Mesenchymal stem cell (in vitro differentiated cells and primary cell): ENCODE measurements around the gene NDUFA8.

Experiments
- DNase-seq: peaks from one replicate; pipeline ENCODE4 v3.0.0-alpha.2; 2013
- H2AFZ ChIP-seq: one replicate; pipeline ENCODE4 v1.6.1; 2013; ENCODE audit warnings: low read depth, mild to moderate bottlenecking, control low read depth, inconsistent platforms, low read length, moderate library complexity
- H2AK5ac ChIP-seq: 2 replicates; pipeline ENCODE4 v1.6.1; 2013; ENCODE audit warnings: low read length, moderate library complexity, mild to moderate bottlenecking, inconsistent platforms; ENCODE audit not compliant: severe bottlenecking
- H2BK120ac ChIP-seq: one replicate; pipeline ENCODE4 v1.6.1; 2013; ENCODE audit warnings: low read depth, mild to moderate bottlenecking, inconsistent platforms, low read length, moderate library complexity
- H2BK12ac ChIP-seq, 2 experiments: one replicate each; pipeline ENCODE4 v1.6.1; 2013; ENCODE audit warnings: inconsistent platforms in 2 of 2, low read length in 2 of 2, mild to moderate bottlenecking in 2 of 2, moderate library complexity in 2 of 2, control low read depth in 1 of 2
- H2BK15ac ChIP-seq: one replicate; pipeline ENCODE4 v1.6.1; 2013; ENCODE audit warnings: mild to moderate bottlenecking, low read depth, inconsistent platforms; ENCODE audit not compliant: poor library complexity, severe bottlenecking
- H2BK5ac ChIP-seq: 2 replicates; pipeline ENCODE4 v1.6.1; 2013; ENCODE audit warnings: low read depth, mild to moderate bottlenecking, low read length, control low read depth, inconsistent platforms; ENCODE audit not compliant: poor library complexity, severe bottlenecking
- H3K14ac ChIP-seq, 2 experiments: one replicate each; pipeline ENCODE4 v1.6.1; 2013; ENCODE audit warnings: inconsistent platforms in 2 of 2, low read length in 2 of 2, control low read depth in 1 of 2, mild to moderate bottlenecking in 1 of 2, moderate library complexity in 1 of 2
- H3K18ac ChIP-seq, 2 experiments: one replicate each; pipeline ENCODE4 v1.6.1; 2013; ENCODE audit warnings: inconsistent platforms in 2 of 2, low read length in 2 of 2, control low read depth in 1 of 2, low read depth in 1 of 2, mild to moderate bottlenecking in 1 of 2
- H3K23ac ChIP-seq, 2 experiments: one replicate each; pipeline ENCODE4 v1.6.1; 2013; ENCODE audit warnings: inconsistent platforms in 2 of 2, low read length in 2 of 2, mild to moderate bottlenecking in 2 of 2, moderate library complexity in 2 of 2, control low read depth in 1 of 2
- H3K27ac ChIP-seq: 2 replicates; pipeline ENCODE4 v1.5.1; 2013; ENCODE audit warnings: mild to moderate bottlenecking, moderate library complexity, low read length, control low read depth, inconsistent platforms; ENCODE audit not compliant: poor library complexity, severe bottlenecking
- H3K27me3 ChIP-seq, 2 experiments: 2 replicates each; pipeline versions ENCODE4 v1.6.1 to v1.7.0; 2013; ENCODE audit warnings: low read length in 2 of 2, mild to moderate bottlenecking in 2 of 2, moderate library complexity in 2 of 2, control low read depth in 1 of 2, inconsistent platforms in 1 of 2; ENCODE audit not compliant: control insufficient read depth in 1 of 2, insufficient read depth in 1 of 2
- H3K36me3 ChIP-seq, 2 experiments: 2 replicates each; pipeline versions ENCODE4 v1.6.1 to v1.7.0; 2013; ENCODE audit warnings: low read length in 2 of 2, control low read depth in 1 of 2, inconsistent platforms in 1 of 2, low read depth in 1 of 2, mild to moderate bottlenecking in 1 of 2; ENCODE audit not compliant: insufficient read depth in 2 of 2, control insufficient read depth in 1 of 2
- H3K4ac ChIP-seq, 2 experiments: one replicate each; pipeline ENCODE4 v1.6.1; 2013; ENCODE audit warnings: inconsistent platforms in 2 of 2, low read length in 2 of 2, mild to moderate bottlenecking in 2 of 2, moderate library complexity in 2 of 2, control low read depth in 1 of 2, low read depth in 1 of 2
- H3K4me1 ChIP-seq: 2 replicates; pipeline ENCODE4 v1.6.1; 2013; ENCODE audit warnings: low read depth, low read length, control low read depth; ENCODE audit not compliant: control insufficient read depth, insufficient read depth
- H3K4me2 ChIP-seq: 2 replicates; pipeline ENCODE4 v1.6.1; 2013; ENCODE audit warnings: low read length, mild to moderate bottlenecking, inconsistent platforms; ENCODE audit not compliant: poor library complexity, severe bottlenecking
- H3K4me3 ChIP-seq, 2 experiments: 2 replicates each; pipeline versions ENCODE4 v1.5.1 to v1.7.0; 2013; ENCODE audit warnings: low read length in 2 of 2, mild to moderate bottlenecking in 2 of 2, control low read depth in 1 of 2, low read depth in 1 of 2; ENCODE audit not compliant: insufficient read depth in 1 of 2
- H3K79me1 ChIP-seq: replicated peaks from 2 replicates; pipeline ENCODE4 v1.6.1; 2013; ENCODE audit warnings: mild to moderate bottlenecking, control low read depth, low read length, inconsistent platforms; ENCODE audit not compliant: poor library complexity, severe bottlenecking
- H3K9ac ChIP-seq: 2 replicates; pipeline ENCODE4 v1.7.0; 2013; ENCODE audit warnings: mild to moderate bottlenecking, low read length, moderate library complexity
- H3K9me3 ChIP-seq: 2 replicates; pipeline ENCODE4 v1.7.0; 2013; ENCODE audit warnings: mild to moderate bottlenecking, low read length; ENCODE audit not compliant: control insufficient read depth
- H4K8ac ChIP-seq: one replicate; pipeline ENCODE4 v1.6.1; 2013; ENCODE audit warnings: inconsistent platforms, mild to moderate bottlenecking, low read length, moderate library complexity
- H4K91ac ChIP-seq: one replicate; pipeline ENCODE4 v1.6.1; 2013; ENCODE audit warnings: mild to moderate bottlenecking, low read length, inconsistent platforms
- WGBS: methylation state at CpG from one replicate; pipeline ENCODE4 v1.1.7; 2013; ENCODE audit warnings: mixed read lengths; 5-methylcytosine and 5-hydroxymethylcytosine counted together

Gene NDUFA8

GRCh38 chr9:122109035-122109813 is 50.4 kb downstream of the NDUFA8 start:
- Histone ChIP-seq H3K14ac (no peak overlapping the region), H3K27me3 (peaks cover 12 to 27% of the 10 kb centered on the region in 2 experiments), H3K4me2 (no peak overlapping the region), H2BK12ac (no peak overlapping the region), H2BK15ac (no peak overlapping the region), H3K4me1 (peaks cover 3% of the 10 kb centered on the region), H3K4ac (no peak overlapping the region), H3K23ac (no peak overlapping the region), H3K27ac (no peak overlapping the region), H2BK120ac (no peak overlapping the region), H2BK5ac (no peak overlapping the region), H4K8ac (no peak overlapping the region), H3K9ac (no peak overlapping the region), H3K79me1 (no peaks in the 10 kb centered on the region), H2AFZ (no peak overlapping the region), H4K91ac (no peak overlapping the region), H3K36me3 (no peaks in the 10 kb centered on the region), H3K18ac (no peak overlapping the region), H3K9me3 (peaks cover 1% of the 10 kb centered on the region), H3K4me3 (no peak overlapping the region), H2AK5ac (no peak overlapping the region)
- WGBS = 73% methylated on average over 2 of the region's 3 CpGs
- no peak for DNase-seq

- no peak overlapping the region for H2BK120ac ChIP-seq
- H3K36me3 ChIP-seq = no peaks in the 10 kb centered on the region
- H2AFZ ChIP-seq = no peak overlapping the region
- no peak overlapping the region for H3K14ac ChIP-seq
- no peak overlapping the region for H2BK12ac ChIP-seq
- 59% methylated on average over 7 of the region's 7 CpGs for WGBS
- peaks cover 2% of the 10 kb centered on the region for H3K4me1 ChIP-seq
- H2AK5ac ChIP-seq = no peak overlapping the region
- H2BK15ac ChIP-seq = no peak overlapping the region
- H3K18ac ChIP-seq = no peak overlapping the region
- H3K9ac ChIP-seq = no peak overlapping the region
- H3K4me2 ChIP-seq = no peak overlapping the region
- H4K91ac ChIP-seq = no peak overlapping the region
- no peak overlapping the region for H3K4ac ChIP-seq
- no peaks in the 10 kb centered on the region for H3K79me1 ChIP-seq
- no peak overlapping the region for H3K23ac ChIP-seq
- DNase-seq = no peak
- H3K27ac ChIP-seq = no peak overlapping the region
- peaks cover 11% of the 10 kb centered on the region for H3K9me3 ChIP-seq
- H4K8ac ChIP-seq = no peak overlapping the region
- no peak overlapping the region for H2BK5ac ChIP-seq
- peaks cover 1 to 11% of the 10 kb centered on the region in 2 experiments for H3K27me3 ChIP-seq
- no peak overlapping the region for H3K4me3 ChIP-seq
Observed at GRCh38 chr9:122107291-122107805, 52.2 kb downstream of the NDUFA8 start.

- DNase-seq = no peak
- H2BK12ac ChIP-seq = no peak overlapping the region
- no peaks in the 10 kb centered on the region for H3K36me3 ChIP-seq
- H2AK5ac ChIP-seq = no peak overlapping the region
- no peak overlapping the region for H2BK5ac ChIP-seq
- no peak overlapping the region for H2BK120ac ChIP-seq
- no peak overlapping the region for H4K8ac ChIP-seq
- no peak overlapping the region for H2AFZ ChIP-seq
- peak overlapping the region in 1 of 2 experiments; percentile 18 for H3K23ac ChIP-seq
- H3K4me2 ChIP-seq = no peak overlapping the region
- no peak overlapping the region for H3K4ac ChIP-seq
- no peak overlapping the region for H2BK15ac ChIP-seq
- no peak overlapping the region for H4K91ac ChIP-seq
- WGBS = 47% methylated on average over 2 of the region's 2 CpGs
- no peak overlapping the region for H3K14ac ChIP-seq
- peaks cover 0 to 7% of the 10 kb centered on the region in 2 experiments for H3K27me3 ChIP-seq
- H3K79me1 ChIP-seq = no peaks in the 10 kb centered on the region
- no peak overlapping the region for H3K18ac ChIP-seq
- peaks cover 11% of the 10 kb centered on the region for H3K9me3 ChIP-seq
- no peak overlapping the region for H3K4me3 ChIP-seq
- H3K4me1 ChIP-seq = peaks cover 1% of the 10 kb centered on the region
- no peak overlapping the region for H3K9ac ChIP-seq
- no peak overlapping the region for H3K27ac ChIP-seq
Observed at GRCh38 chr9:122106576-122106975, 53.0 kb downstream of the NDUFA8 start.

GRCh38 chr9:122103985-122104384 is 55.6 kb downstream of the NDUFA8 start:
- H3K18ac ChIP-seq = no peak overlapping the region
- H3K27me3 ChIP-seq = peaks cover 0 to 10% of the 10 kb centered on the region in 2 experiments
- no peak overlapping the region for H2BK120ac ChIP-seq
- H2BK15ac ChIP-seq = no peak overlapping the region
- no peaks in the 10 kb centered on the region for H3K36me3 ChIP-seq
- peaks cover 11% of the 10 kb centered on the region for H3K9me3 ChIP-seq
- H3K9ac ChIP-seq = no peak overlapping the region
- H2BK12ac ChIP-seq = no peak overlapping the region
- no peak overlapping the region for H2BK5ac ChIP-seq
- DNase-seq = no peak
- H3K4me1 ChIP-seq = peaks cover 3% of the 10 kb centered on the region
- H4K8ac ChIP-seq = no peak overlapping the region
- no peak overlapping the region for H2AK5ac ChIP-seq
- no peak overlapping the region for H3K23ac ChIP-seq
- no peak overlapping the region for H3K4ac ChIP-seq
- H2AFZ ChIP-seq = no peak overlapping the region
- H3K27ac ChIP-seq = no peak overlapping the region
- H3K4me3 ChIP-seq = no peak overlapping the region
- WGBS = 100% methylated on average over 1 of the region's 1 CpG
- H3K4me2 ChIP-seq = no peak overlapping the region
- H4K91ac ChIP-seq = no peak overlapping the region
- no peaks in the 10 kb centered on the region for H3K79me1 ChIP-seq
- no peak overlapping the region for H3K14ac ChIP-seq
